K562 (cell line): ENCODE data around the gene ONECUT1. TPM values are rescaled to one million over a fixed set of nuclear protein-coding genes. Genes with fewer than 3 reads are reported as not detected.
A peak's percentile ranks its signal among the peaks of the same experiment; 100 is the strongest.

ENCODE experiments used
- ATAC-seq: fragments of 200-7000 bp; cut with Tn5 transposase; 3 replicates; pipeline ENCODE4 v1.9.1; 2020; ENCODE audit warnings: moderate library complexity
- BruUV-seq: library from RNA; stranded (reverse); fragments of 400-500 nt; replicated peaks from 2 replicates; lab custom pipeline; 2021; lab: Mats Ljungman, UMichigan
- CTCF ChIA-PET: fragments of 300-600 bp; formaldehyde crosslinking; extraction: SDS; loops from one replicate; lab custom pipeline; 2021; ENCODE audit warnings: low intra/inter-chr PET ratio; lab: Yijun Ruan, JAX
- POLR2A ChIA-PET: fragments of 300-600, 350-650 bp; sonication (Branson Sonifier 250); formaldehyde crosslinking; extraction: SDS; loops from one replicate; lab custom pipeline; 2021; ENCODE audit warnings: antibody characterized with exemption, inconsistent platforms; lab: Yijun Ruan, JAX
- DNase-seq, 4 experiments: peaks; one replicate each; pipeline versions ENCODE4 v3.0.0 to v3.0.0-alpha.2; 2011 to 2018; ENCODE audit warnings: low spot score in 3 of 4, mixed read lengths in 3 of 4; ENCODE audit errors: extremely low read depth in 1 of 4
- FAIRE-seq: peaks from 2 replicates; lab custom pipeline; 2011; peaks lifted over from hg19 to GRCh38; lab: Jason Lieb, UNC
- H2AFZ ChIP-seq: 2 replicates; pipeline ENCODE4 v1.6.0; 2011; ENCODE audit warnings: low read depth, low read length, control low read depth, inconsistent platforms
- H3K27ac ChIP-seq: fragments of 200-600 bp; 3 replicates; pipeline ENCODE4 v1.8.0; 2011; ENCODE audit warnings: low read depth, mild to moderate bottlenecking, control low read depth, inconsistent platforms, low read length, moderate library complexity, mixed read lengths; ENCODE audit errors: extremely low read depth
- H3K27me3 ChIP-seq, 2 experiments: fragments of 300-600 bp in 1 of 2; 2 replicates in 1 of 2; 3 replicates in 1 of 2; pipeline versions ENCODE4 v1.6.0 to v1.8.0; 2011; ENCODE audit warnings: inconsistent platforms in 2 of 2, low read length in 2 of 2, mild to moderate bottlenecking in 1 of 2, mixed read lengths in 1 of 2, moderate library complexity in 1 of 2; ENCODE audit not compliant: control insufficient read depth in 2 of 2, insufficient read depth in 2 of 2
- H3K36me3 ChIP-seq: fragments of 300-600 bp; 3 replicates; pipeline ENCODE4 v1.8.0; 2011; ENCODE audit warnings: mild to moderate bottlenecking, low read length, inconsistent platforms; ENCODE audit not compliant: control insufficient read depth, insufficient read depth
- H3K4me1 ChIP-seq, 2 experiments: fragments of 200-600 bp in 1 of 2; replicated peaks in 1 of 2; 2 replicates in 1 of 2; 3 replicates in 1 of 2; pipeline versions ENCODE4 v1.5.1 to v1.8.0; 2011; ENCODE audit warnings: inconsistent platforms in 2 of 2, low read length in 2 of 2, mild to moderate bottlenecking in 1 of 2, mixed read lengths in 1 of 2, moderate library complexity in 1 of 2; ENCODE audit not compliant: control insufficient read depth in 2 of 2, insufficient read depth in 2 of 2
- H3K4me2 ChIP-seq: 2 replicates; pipeline ENCODE4 v1.6.1; 2011; ENCODE audit warnings: low read length, control low read depth, inconsistent platforms, mixed read lengths; ENCODE audit not compliant: insufficient read depth
- H3K4me3 ChIP-seq: fragments of 200-600 bp; sonication (generic), shearing (Covaris generic); 2 replicates; pipeline ENCODE4 v1.5.1; 2016; ENCODE audit warnings: control low read depth, inconsistent platforms
- H3K79me2 ChIP-seq: fragments of 200-600 bp; 3 replicates; pipeline ENCODE4 v1.8.0; 2011; ENCODE audit warnings: low read length, inconsistent platforms; ENCODE audit not compliant: control insufficient read depth, insufficient read depth
- H3K9ac ChIP-seq, 2 experiments: 2 replicates each; pipeline versions ENCODE4 v1.6.0 to v1.6.1; 2011; ENCODE audit warnings: low read depth in 2 of 2, low read length in 2 of 2, control low read depth in 1 of 2, inconsistent platforms in 1 of 2, mild to moderate bottlenecking in 1 of 2, mixed read lengths in 1 of 2; ENCODE audit not compliant: insufficient read depth in 1 of 2
- H3K9me1 ChIP-seq: one replicate; pipeline ENCODE4 v1.6.0; 2011; ENCODE audit warnings: inconsistent platforms, mild to moderate bottlenecking, low read length, moderate library complexity; ENCODE audit not compliant: control insufficient read depth, insufficient read depth
- H3K9me3 ChIP-seq: replicated peaks from 2 replicates; pipeline ENCODE4 v1.5.1; 2011; ENCODE audit warnings: low read depth, low read length, inconsistent platforms; ENCODE audit not compliant: control insufficient read depth, insufficient read depth
- H4K20me1 ChIP-seq: replicated peaks from 2 replicates; pipeline ENCODE4 v1.6.1; 2011; ENCODE audit warnings: low read length, inconsistent platforms, mixed read lengths; ENCODE audit not compliant: control insufficient read depth, insufficient read depth
- CAMTA2 ChIP-seq: fragments of 250-450 bp; sonication (Bioruptor Pico); conservative IDR thresholded peaks from 2 replicates; pipeline ENCODE4 v1.5.1; 2022
- ETS2 ChIP-seq: IDR thresholded peaks from 2 replicates; pipeline ENCODE4 v1.6.1; 2016; ENCODE audit warnings: borderline replicate concordance, missing genetic modification characterization, mild to moderate bottlenecking, moderate library complexity, missing compliant biosample characterization; ENCODE audit not compliant: poor library complexity, severe bottlenecking
- RAD21 ChIP-seq, 2 experiments: fragments of 250-450 bp in 1 of 2; fragments of 450-650 bp in 1 of 2; sonication (Bioruptor Pico) in 1 of 2; formaldehyde crosslinking in 1 of 2; IDR thresholded peaks in 1 of 2; conservative IDR thresholded peaks in 1 of 2; 2 replicates each; pipeline versions ENCODE4 v1.4.0 to v1.8.0; 2020 to 2022; ENCODE audit warnings: mild to moderate bottlenecking in 2 of 2, moderate library complexity in 1 of 2
- REST ChIP-seq, 2 experiments: fragments of 450-650 bp; formaldehyde crosslinking in 1 of 2; IDR thresholded peaks; 2 replicates each; pipeline versions ENCODE4 v1.4.0 to v1.6.1; 2014 to 2020; ENCODE audit warnings: mild to moderate bottlenecking in 2 of 2, borderline replicate concordance in 1 of 2, low read depth in 1 of 2
- WGBS: fragments of 100-300 bp; shearing (Covaris generic); methylation state at CpG from one replicate; pipeline ENCODE4 v1.1.6; 2016; ENCODE audit warnings: low coverage, mixed read lengths; ENCODE audit not compliant: insufficient coverage; ENCODE audit errors: missing lambda C conversion rate; 5-methylcytosine and 5-hydroxymethylcytosine counted together
- in situ Hi-C: fragments of 300-500 bp; cut with MboI; formaldehyde crosslinking; loops from 4 replicates; pipeline ENCODE4 v1.15.0; 2018; ENCODE audit warnings: inconsistent platforms, mixed read lengths
- intact Hi-C: fragments of 100-400 bp; cut with micrococcal nuclease; formaldehyde crosslinking; loops from 2 replicates; pipeline ENCODE4 v1.14.2; 2022
- polyA plus RNA-seq, 8 experiments: library from polyadenylated mRNA; depleted of rRNA in 4 of 8; stranded (reverse) in 5 of 8; unstranded in 3 of 8; fragments of >200 nt; fragmentation: Nextera tagmentation in 2 of 8; fragmentation: Illumina TruSeq in 1 of 8; extraction: Ambion mirVana in 2 of 8; extraction: Trizol in 1 of 8; gene quantifications; 2 replicates each; pipeline versions ENCODE4 v1.2.1 to v1.2.3, GENCODE V29; 2011 to 2014; ENCODE audit warnings: inconsistent platforms in 1 of 8, missing spikeins in 1 of 8
- total RNA-seq, 7 experiments: library from RNA; depleted of rRNA in 6 of 7; stranded (reverse); fragments of >200 nt in 6 of 7; fragmentation: Illumina TruSeq in 2 of 7; extraction: Trizol in 2 of 7; gene quantifications; 2 replicates each; pipeline versions ENCODE4 v1.2.1 to v1.2.3, GENCODE V29; 2011 to 2021; ENCODE audit warnings: low replicate concordance in 1 of 7
- TF ChIP-seq, protein P1 (sequence below), 3 experiments: IDR thresholded peaks in 2 of 3; conservative IDR thresholded peaks in 1 of 3; 2 replicates each; pipeline ENCODE4 v1.5.1; 2011 to 2012; ENCODE audit warnings: low read length in 3 of 3, mild to moderate bottlenecking in 3 of 3, control low read depth in 2 of 3, improper control_type of control experiment in 1 of 3, inconsistent platforms in 1 of 3, low read depth in 1 of 3, mixed read lengths in 1 of 3, moderate library complexity in 1 of 3; ENCODE audit not compliant: insufficient read depth in 2 of 3

ONECUT1 gene
- total and polyA plus RNA-seq, 9 of the 15 experiments (the other 6 are each of a cell fraction or from before 2014, with no cell fraction given) = not detected

DNA sequence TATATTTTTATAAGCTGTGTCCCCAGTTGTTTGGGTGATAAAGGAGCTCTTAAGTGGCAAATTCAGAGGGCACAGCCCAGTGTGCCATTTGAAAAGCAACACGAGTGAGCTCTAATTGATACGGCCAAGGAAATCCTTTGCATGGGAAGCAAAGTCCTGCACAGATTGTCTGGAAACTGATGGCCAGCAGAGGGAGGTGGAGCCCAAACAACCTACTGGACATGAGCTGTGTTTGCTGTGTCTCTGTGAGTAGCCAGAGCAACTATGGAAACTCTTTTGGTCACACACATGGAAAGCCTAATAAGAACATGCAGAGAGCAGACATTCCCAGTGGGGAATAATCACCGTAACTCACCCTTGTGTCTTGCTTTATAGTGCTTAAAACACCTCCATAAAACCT, 24.4 kb downstream of the ONECUT1 start:
- no peak for DNase-seq
- ATAC-seq = peak; percentile 66; the same call in 2 of the 3 replicates
- H3K36me3 ChIP-seq = no peaks in the 10 kb centered on the region
- H4K20me1 ChIP-seq = no peaks in the 10 kb centered on the region
- no peaks in the 10 kb centered on the region for H3K4me1 ChIP-seq
- ChIA-PET CTCF (interaction anchor here (0.7 kb wide), 2 partner anchors 951 to 1265 kb away, joined by 3 to 4 read pairs; no protein-coding TSS in a partner anchor), POLR2A (interaction anchor here (0.6 to 0.7 kb wide), 2 partner anchors 11 to 267 kb away, joined by 3 to 4 read pairs; no protein-coding TSS in a partner anchor)
- in situ Hi-C loops = no loop called here
- TF ChIP-seq RAD21 (CRISPR knock-in tag; conservative IDR thresholded peaks at IDR 0.05 in 1 of 2, IDR thresholded peaks at IDR 0.05 in 1 of 2) (peak in 1 of 2 experiments; percentile 50; a peak in 2 of 4 replicates), REST (IDR thresholded peaks at IDR 0.05; ENCODE audit: borderline replicate concordance) (0 out of 2 replicates have a peak, but pooled peaks have one; percentile 5), REST (CRISPR knock-in tag; IDR thresholded peaks at IDR 0.05; ENCODE audit: low read depth) (no peak), CAMTA2 (CRISPR knock-in tag) (no peak), ETS2 (tag) (no peak)
- TF ChIP-seq, protein P1, sequence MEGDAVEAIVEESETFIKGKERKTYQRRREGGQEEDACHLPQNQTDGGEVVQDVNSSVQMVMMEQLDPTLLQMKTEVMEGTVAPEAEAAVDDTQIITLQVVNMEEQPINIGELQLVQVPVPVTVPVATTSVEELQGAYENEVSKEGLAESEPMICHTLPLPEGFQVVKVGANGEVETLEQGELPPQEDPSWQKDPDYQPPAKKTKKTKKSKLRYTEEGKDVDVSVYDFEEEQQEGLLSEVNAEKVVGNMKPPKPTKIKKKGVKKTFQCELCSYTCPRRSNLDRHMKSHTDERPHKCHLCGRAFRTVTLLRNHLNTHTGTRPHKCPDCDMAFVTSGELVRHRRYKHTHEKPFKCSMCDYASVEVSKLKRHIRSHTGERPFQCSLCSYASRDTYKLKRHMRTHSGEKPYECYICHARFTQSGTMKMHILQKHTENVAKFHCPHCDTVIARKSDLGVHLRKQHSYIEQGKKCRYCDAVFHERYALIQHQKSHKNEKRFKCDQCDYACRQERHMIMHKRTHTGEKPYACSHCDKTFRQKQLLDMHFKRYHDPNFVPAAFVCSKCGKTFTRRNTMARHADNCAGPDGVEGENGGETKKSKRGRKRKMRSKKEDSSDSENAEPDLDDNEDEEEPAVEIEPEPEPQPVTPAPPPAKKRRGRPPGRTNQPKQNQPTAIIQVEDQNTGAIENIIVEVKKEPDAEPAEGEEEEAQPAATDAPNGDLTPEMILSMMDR (IDR thresholded peaks at IDR 0.05 in 2 of 3, conservative IDR thresholded peaks at IDR 0.05 in 1 of 3; ENCODE audit: insufficient read depth in 2 of 3, low read depth in 1 of 3, low read length in 3 of 3) = peak; percentile 12 to 37 (median 31); a peak in 2 of 6 replicates
- H3K4me3 ChIP-seq = no peak overlapping the region
- no peak overlapping the region for H3K27ac ChIP-seq
- H3K9ac ChIP-seq = no peak overlapping the region
- peak; percentile 60 for FAIRE-seq
- no peak overlapping the region for H2AFZ ChIP-seq
- H3K27me3 ChIP-seq = no peaks in the 10 kb centered on the region; a peak in 1 of 5 replicates
- intact Hi-C loops = no loop called here
- no peaks in the 10 kb centered on the region for H3K9me1 ChIP-seq
- H3K79me2 ChIP-seq = no peaks in the 10 kb centered on the region
- H3K4me2 ChIP-seq = no peak overlapping the region
- BruUV-seq = no TSS peak
- no peaks in the 10 kb centered on the region for H3K9me3 ChIP-seq
- WGBS = 0% methylated on average over 3 of the region's 3 CpGs
